Panc1 (cell line): ENCODE data around the gene ZBTB7C. TPM values are rescaled to one million over a fixed set of nuclear protein-coding genes. Genes with fewer than 3 reads are reported as not detected.

ENCODE experiments used
- ATAC-seq: fragments of 200-7000 bp; cut with Tn5 transposase; 2 replicates; pipeline ENCODE4 v1.9.1; 2020; ENCODE audit warnings: mild to moderate bottlenecking, moderate library complexity
- BruUV-seq: library from RNA; stranded (reverse); fragments of 400-500 nt; replicated peaks from 2 replicates; lab custom pipeline; 2021; lab: Mats Ljungman, UMichigan
- CTCF ChIA-PET: fragments of 300-600 bp; sonication (Branson Sonifier 250); formaldehyde crosslinking; loops from one replicate; lab custom pipeline; 2022; ENCODE audit warnings: antibody characterized with exemption; lab: Charles Lee
- POLR2A ChIA-PET: fragments of 300-600 bp; sonication (Branson Sonifier 250); formaldehyde crosslinking; loops from one replicate; lab custom pipeline; 2022; ENCODE audit warnings: antibody characterized with exemption; lab: Charles Lee
- DNase-seq: peaks from one replicate; pipeline ENCODE4 v3.0.0-alpha.2; 2010; ENCODE audit warnings: low read depth, low spot score
- H3K27ac ChIP-seq: 2 replicates; pipeline ENCODE4 v1.5.1; 2011; ENCODE audit warnings: mild to moderate bottlenecking, low read length, inconsistent platforms
- H3K27me3 ChIP-seq: fragments of 200-500 bp; sonication (Bioruptor generic); 2 replicates; pipeline ENCODE4 v1.6.0; 2014; ENCODE audit warnings: low read length, inconsistent platforms; ENCODE audit not compliant: control insufficient read depth, insufficient read depth
- H3K36me3 ChIP-seq: fragments of 200-500 bp; sonication (Bioruptor generic); 2 replicates; pipeline ENCODE4 v1.5.1; 2014; ENCODE audit warnings: inconsistent platforms, mild to moderate bottlenecking, low read length, moderate library complexity; ENCODE audit not compliant: control insufficient read depth, insufficient read depth
- H3K4me1 ChIP-seq: 2 replicates; pipeline ENCODE4 v1.5.1; 2011; ENCODE audit warnings: inconsistent platforms, mild to moderate bottlenecking, low read length, moderate library complexity; ENCODE audit not compliant: control insufficient read depth, insufficient read depth
- H3K4me3 ChIP-seq, 2 experiments: 2 replicates each; pipeline ENCODE4 v1.5.1; 2011 to 2012; ENCODE audit warnings: low read depth in 2 of 2, low read length in 2 of 2, mild to moderate bottlenecking in 2 of 2, inconsistent platforms in 1 of 2, moderate library complexity in 1 of 2
- H3K9me3 ChIP-seq: fragments of 200-500 bp; sonication (Bioruptor generic); 2 replicates; pipeline ENCODE4 v1.5.1; 2014; ENCODE audit warnings: low read depth, mild to moderate bottlenecking, inconsistent platforms, low read length, moderate library complexity; ENCODE audit not compliant: control insufficient read depth, insufficient read depth
- CTCF ChIP-seq: fragments of 450-650 bp; IDR thresholded peaks from 2 replicates; pipeline ENCODE4 v1.5.1; 2017; ENCODE audit warnings: mild to moderate bottlenecking
- POLR2AphosphoS5 ChIP-seq: IDR thresholded peaks from 2 replicates; pipeline ENCODE4 v1.6.1; 2012; ENCODE audit warnings: mild to moderate bottlenecking, low read depth, low read length, moderate library complexity
- REST ChIP-seq, 2 experiments: IDR thresholded peaks; 2 replicates each; pipeline ENCODE4 v1.6.1; 2011 to 2012; ENCODE audit warnings: low read depth in 2 of 2, control low read depth in 1 of 2, low read length in 1 of 2, mild to moderate bottlenecking in 1 of 2, moderate library complexity in 1 of 2; ENCODE audit not compliant: insufficient read depth in 1 of 2
- SIN3A ChIP-seq: IDR thresholded peaks from 2 replicates; pipeline ENCODE4 v1.6.1; 2012; ENCODE audit warnings: low read depth, mild to moderate bottlenecking, low read length, moderate library complexity, borderline replicate concordance; ENCODE audit not compliant: insufficient read depth
- TCF7L2 ChIP-seq: IDR thresholded peaks from 2 replicates; pipeline ENCODE4 v1.6.1; 2011; ENCODE audit warnings: mild to moderate bottlenecking, low read depth, low read length, inconsistent platforms
- in situ Hi-C: cut with HindIII; loops from 2 replicates; pipeline ENCODE4 v1.10.0; 2016; ENCODE audit warnings: low sequenced_read_pairs, low pct_unique_long_range_greater_than_20kb
- intact Hi-C: fragments of 100-400 bp; cut with micrococcal nuclease; formaldehyde crosslinking; loops from one replicate; pipeline ENCODE4 v1.10.0; 2022; ENCODE audit not compliant: unreplicated experiment
- total RNA-seq: library from RNA; stranded (reverse); gene quantifications from one replicate; pipeline ENCODE4 v1.2.1, GENCODE V29; 2021; ENCODE audit not compliant: unreplicated experiment

ZBTB7C gene
- total RNA-seq, 1 experiment from 2014 or later = 0.03 TPM

- intact Hi-C loops = no loop called here
- BruUV-seq = no TSS peak
Measured at GRCh38 chr18:48388478-48388877, 20.7 kb downstream of the ZBTB7C start.

GRCh38 chr18:48387300-48387699 lies 21.9 kb downstream of the ZBTB7C start:
- POLR2A ChIA-PET = no interaction called here
- CTCF ChIA-PET = no interaction called here
- DNase-seq (no peak), ATAC-seq (no peak)
- H3K36me3 ChIP-seq = no peaks in the 10 kb centered on the region
- no peaks in the 10 kb centered on the region for H3K4me1 ChIP-seq
- in situ Hi-C loops (no loop called here), intact Hi-C loops (no loop called here)
- BruUV-seq = no TSS peak
- no peak overlapping the region for H3K4me3 ChIP-seq
- no peaks in the 10 kb centered on the region for H3K27me3 ChIP-seq
- H3K27ac ChIP-seq = no peak overlapping the region
- H3K9me3 ChIP-seq = no peaks in the 10 kb centered on the region
- TF ChIP-seq CTCF (no peak), SIN3A (no peak), REST (IDR thresholded peaks at IDR 0.05; ENCODE audit: insufficient read depth in 1 of 2, low read depth in 2 of 2, low read length in 1 of 2) (no peak), POLR2AphosphoS5 (no peak), TCF7L2 (no peak)

More at GRCh38 chr18:48388478-48388877, 20.7 kb downstream of the ZBTB7C start:
- POLR2A ChIA-PET = no interaction called here
- Histone ChIP-seq H3K27ac (no peak overlapping the region), H3K4me3 (no peak overlapping the region), H3K27me3 (no peaks in the 10 kb centered on the region; the same call in 1 of the 2 replicates), H3K36me3 (no peaks in the 10 kb centered on the region), H3K9me3 (no peaks in the 10 kb centered on the region), H3K4me1 (no peaks in the 10 kb centered on the region)
- DNase-seq = no peak
- no peak for TF ChIP-seq POLR2AphosphoS5
- no peak for TF ChIP-seq SIN3A
- no peak for TF ChIP-seq CTCF
- no peak for TF ChIP-seq REST (IDR thresholded peaks at IDR 0.05; ENCODE audit: insufficient read depth in 1 of 2, low read depth in 2 of 2, low read length in 1 of 2)
- no peak for TF ChIP-seq TCF7L2
- CTCF ChIA-PET = no interaction called here
- in situ Hi-C loops = no loop called here
- no peak for ATAC-seq
